ENCODE measurements around the gene RAB43.

The RAB43 gene

GRCh38 chr3:129039271-129040038 lies 82.1 kb downstream of the RAB43 start:
- DNase-seq: peak in 2 of 56 donors; percentile 12 to 34

DNA sequence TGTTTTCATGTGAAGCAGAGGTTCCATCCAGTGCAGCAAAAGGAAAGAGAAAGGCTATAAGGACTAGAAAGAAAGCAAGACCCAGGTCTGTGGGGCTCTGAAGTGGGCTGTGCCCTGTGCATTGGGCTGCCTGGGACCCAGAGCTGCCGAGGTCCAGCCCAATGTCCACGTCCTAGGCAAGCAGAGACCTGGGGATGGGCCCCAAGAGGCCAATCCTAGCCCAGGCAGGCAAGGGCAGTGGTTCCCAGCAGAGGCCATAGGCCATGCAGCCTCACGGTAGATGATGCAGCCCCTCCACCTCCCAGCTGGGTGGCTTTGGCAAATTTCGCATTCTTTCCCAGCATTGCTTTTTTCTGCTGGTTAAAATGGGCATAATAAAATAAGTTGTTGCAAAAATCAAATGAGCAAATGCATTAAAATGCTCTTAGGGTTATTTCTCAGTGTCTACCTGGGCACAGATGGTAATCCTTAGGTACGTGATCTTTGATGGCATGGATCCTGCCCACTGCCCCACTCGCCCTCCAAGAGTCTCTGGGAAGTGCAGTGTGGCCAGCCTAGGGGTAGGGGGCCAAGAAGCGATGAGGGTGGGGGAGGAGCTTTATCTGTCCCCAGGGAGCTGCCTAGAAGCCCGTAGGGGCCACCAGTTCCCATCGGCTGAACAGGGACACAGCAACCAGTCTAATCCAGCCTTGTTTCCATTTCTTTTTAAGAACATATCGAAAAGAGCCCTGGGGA lies 83.3 kb downstream of the RAB43 start:
- DNase-seq: no peak
